Tibial nerve (tissue), 4 donors: ENCODE results near the gene NPHS1.

Experiments
- CTCF ChIP-seq, 5 experiments: fragments of 200-600 bp in 3 of 5; fragments of 450-650 bp in 2 of 5; sonication (generic) in 3 of 5; IDR thresholded peaks; one replicate each; pipeline ENCODE4 v1.5.1; 2016 to 2019; ENCODE audit warnings: antibody characterized with exemption in 5 of 5, mild to moderate bottlenecking in 3 of 5, moderate library complexity in 2 of 5
- EP300 ChIP-seq, 2 donors: sonication (generic); formaldehyde crosslinking; IDR thresholded peaks; one replicate each; pipeline ENCODE4 v1.6.1; 2017; ENCODE audit warnings: antibody characterized with exemption in 2 of 2, mild to moderate bottlenecking in 1 of 2
- POLR2A ChIP-seq, 2 donors: fragments of 450-650 bp; IDR thresholded peaks; one replicate each; pipeline ENCODE4 v1.6.1; 2017; ENCODE audit warnings: antibody characterized with exemption in 2 of 2, mild to moderate bottlenecking in 2 of 2, moderate library complexity in 2 of 2

- TF ChIP-seq CTCF (IDR thresholded peaks at IDR 0.05), result no peak
- TF ChIP-seq EP300 (IDR thresholded peaks at IDR 0.05), result no peak
- no peak for TF ChIP-seq POLR2A (IDR thresholded peaks at IDR 0.05)
Observed at GRCh38 chr19:35811317-35812219, 40.7 kb downstream of the NPHS1 start.
